Natural killer cell treated with Interleukin-12 subunit alpha and Interleukin-12 subunit beta and Interleukin-15 and Interleukin-18, amount 100 ng/mL, for 72 hours (primary cell): ENCODE results near the gene HERC4. TPM values are rescaled to one million over a fixed set of nuclear protein-coding genes. Genes with fewer than 3 reads are reported as not detected.
A peak's percentile ranks its signal among the peaks of the same experiment; 100 is the strongest.

Experiments used
- ATAC-seq, 2 donors: fragments of 150-1000 bp; cut with Tn5 transposase in 1 of 2; sonication (Bioruptor Pico), chemical (Tn5 transposase) in 1 of 2; 2 replicates each; pipeline ENCODE4 v1.10.0; 2021
- DNase-seq: peaks from one replicate; pipeline ENCODE4 v3.0.0; 2022; ENCODE audit warnings: low spot score
- H3K27ac Mint-ChIP-seq, 2 donors: 1 replicate in 1 of 2; 2 replicates in 1 of 2; pipeline ENCODE4 v1.8.0; 2022; ENCODE audit warnings: mixed read lengths in 2 of 2, mild to moderate bottlenecking in 1 of 2, moderate library complexity in 1 of 2
- H3K27me3 Mint-ChIP-seq, 2 donors: 1 replicate in 1 of 2; 2 replicates in 1 of 2; pipeline ENCODE4 v1.8.0; 2022; ENCODE audit warnings: mixed read lengths in 2 of 2
- H3K36me3 Mint-ChIP-seq: one replicate; pipeline ENCODE4 v1.8.0; 2022; ENCODE audit warnings: mixed read lengths
- H3K4me1 Mint-ChIP-seq, 2 donors: 1 replicate in 1 of 2; 2 replicates in 1 of 2; pipeline ENCODE4 v1.8.0; 2022; ENCODE audit warnings: low read depth in 2 of 2, mixed read lengths in 2 of 2, mild to moderate bottlenecking in 1 of 2
- H3K4me3 Mint-ChIP-seq: one replicate; pipeline ENCODE4 v1.8.0; 2022; ENCODE audit warnings: mixed read lengths
- H3K9me3 Mint-ChIP-seq: 2 replicates; pipeline ENCODE4 v1.8.0; 2022; ENCODE audit warnings: mixed read lengths
- total RNA-seq, 2 donors: library from RNA; stranded (reverse); gene quantifications; one replicate each; pipeline ENCODE4 v1.2.3, GENCODE V29; 2022

The HERC4 gene
- total RNA-seq, 2 donors from 2014 or later = 61.2 to 80.4 TPM

DNA sequence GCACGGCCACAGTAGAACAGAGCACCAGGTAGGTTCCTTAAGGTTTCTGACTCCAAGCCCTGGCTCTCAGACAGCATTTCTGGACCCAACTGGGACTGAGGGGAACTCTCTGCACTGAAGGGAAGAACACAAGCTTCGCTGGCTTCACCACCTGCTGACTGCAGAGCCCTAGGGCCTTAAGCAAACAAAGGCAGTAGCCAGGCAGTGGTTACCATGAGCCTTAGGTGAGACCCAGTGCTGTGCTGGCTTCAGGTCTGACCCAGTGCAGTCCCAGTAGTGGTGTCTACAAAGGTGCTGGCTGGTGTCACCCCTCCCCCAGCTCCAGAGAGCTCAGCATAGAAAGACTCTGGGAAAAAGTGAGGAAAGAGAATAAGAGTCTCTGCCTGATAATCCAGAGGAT lies 131.2 kb downstream of the HERC4 start:
- H3K4me1 Mint-ChIP-seq = peaks cover 7 to 8% of the 10 kb centered on the region in 2 donors
- H3K9me3 Mint-ChIP-seq = no peaks in the 10 kb centered on the region
- DNase-seq (no peak), ATAC-seq (no peak)
- no peak overlapping the region for H3K4me3 Mint-ChIP-seq
- H3K36me3 Mint-ChIP-seq = peaks cover 30% of the 10 kb centered on the region
- no peak overlapping the region for H3K27ac Mint-ChIP-seq
- no peaks in the 10 kb centered on the region for H3K27me3 Mint-ChIP-seq

DNA sequence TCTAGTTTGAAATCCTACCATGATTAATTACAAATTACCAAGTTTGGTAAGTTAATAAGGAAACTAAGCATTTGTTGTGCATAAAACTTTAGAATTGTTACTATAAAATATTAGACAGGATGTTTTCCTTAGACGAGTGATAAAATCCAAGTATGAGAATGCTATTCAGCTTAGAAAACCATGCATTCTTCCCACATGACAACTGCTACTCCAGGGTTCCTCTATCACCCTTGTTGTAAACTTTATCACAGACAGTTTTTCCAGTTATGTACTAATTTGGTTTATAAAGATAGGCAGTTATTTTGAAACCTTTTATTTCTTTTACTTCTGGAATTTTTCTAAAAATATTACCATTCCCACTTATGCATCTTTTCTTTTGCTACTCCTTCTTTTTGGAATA lies 138.7 kb downstream of the HERC4 start:
- Mint-ChIP-seq H3K4me3 (no peak overlapping the region), H3K27me3 (no peaks in the 10 kb centered on the region), H3K4me1 (peaks cover 0 to 4% of the 10 kb centered on the region in 2 donors), H3K27ac (peak overlapping the region in 1 of 2 donors; percentile 38), H3K36me3 (peaks cover 12% of the 10 kb centered on the region), H3K9me3 (no peaks in the 10 kb centered on the region)
- ATAC-seq (no peak), DNase-seq (no peak)

DNA sequence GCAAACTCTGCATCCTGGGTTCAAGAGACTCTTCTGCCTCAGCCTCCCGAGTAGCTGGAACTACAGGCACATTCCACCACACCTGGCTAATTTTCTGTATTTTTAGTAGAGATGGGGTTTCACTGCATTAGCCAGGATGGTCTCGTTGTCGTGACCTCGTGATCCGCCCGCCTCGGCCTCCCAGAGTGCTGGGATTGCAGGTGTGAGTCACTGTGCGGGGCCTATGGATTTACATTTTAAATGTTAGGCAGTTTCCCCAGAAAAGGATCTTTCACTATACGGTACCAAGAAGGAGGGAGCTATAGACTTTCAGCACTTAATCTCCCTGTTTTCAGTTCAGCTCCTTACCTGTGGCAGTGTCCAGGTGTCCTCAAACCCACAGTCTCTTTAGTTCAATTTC lies 139.9 kb downstream of the HERC4 start:
- no peak overlapping the region for H3K27ac Mint-ChIP-seq
- DNase-seq (no peak), ATAC-seq (no peak)

DNA sequence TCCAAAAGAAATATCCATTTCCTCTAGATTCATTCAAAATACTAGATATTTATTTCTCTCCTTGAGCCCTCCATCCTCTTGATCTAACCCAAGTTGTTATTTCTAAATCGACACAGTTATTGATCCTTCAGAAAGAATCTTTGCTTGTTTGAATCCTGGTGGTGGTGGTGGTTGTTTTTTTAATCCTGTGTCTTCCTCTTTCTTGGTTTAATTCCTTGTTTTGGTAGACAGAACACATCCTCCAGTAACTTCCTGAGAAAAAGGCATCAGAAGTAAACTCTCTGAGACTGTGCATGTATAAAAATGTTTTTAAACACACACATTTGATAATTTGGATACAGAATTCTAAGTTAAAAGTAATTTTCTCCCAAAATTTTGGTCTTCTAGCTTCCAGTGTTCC lies 140.7 kb downstream of the HERC4 start:
- no peak for DNase-seq
- H3K36me3 Mint-ChIP-seq = peaks cover 12% of the 10 kb centered on the region

More for the DNA sequence above, 139.9 kb downstream of the HERC4 start:
- H3K4me3 Mint-ChIP-seq = no peak overlapping the region
- no peaks in the 10 kb centered on the region for H3K27me3 Mint-ChIP-seq
- H3K36me3 Mint-ChIP-seq = peaks cover 12% of the 10 kb centered on the region
- H3K4me1 Mint-ChIP-seq = peaks cover 0 to 4% of the 10 kb centered on the region in 2 donors
- no peaks in the 10 kb centered on the region for H3K9me3 Mint-ChIP-seq

DNA sequence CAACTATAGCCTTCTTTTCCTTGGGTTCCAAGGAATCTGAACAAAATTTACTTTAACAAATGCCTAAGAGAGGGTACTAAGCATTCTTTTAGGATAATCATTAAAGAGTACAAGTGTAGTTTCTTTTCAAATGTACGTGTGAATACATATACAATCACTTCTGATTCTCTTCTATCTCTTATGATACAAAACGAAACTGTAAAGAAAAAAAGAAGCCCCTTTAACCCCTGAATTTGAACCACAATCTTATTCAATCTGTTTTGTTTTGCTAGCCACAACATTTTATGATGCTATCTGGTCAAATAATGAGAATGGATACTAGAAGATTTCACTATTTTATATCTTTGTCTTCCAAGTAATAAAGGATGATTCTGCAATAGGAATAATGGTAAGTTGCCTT lies 141.9 kb downstream of the HERC4 start:
- Mint-ChIP-seq H3K9me3 (no peaks in the 10 kb centered on the region), H3K27me3 (no peaks in the 10 kb centered on the region), H3K4me1 (peaks cover 0 to 4% of the 10 kb centered on the region in 2 donors), H3K36me3 (peaks cover 12% of the 10 kb centered on the region), H3K27ac (no peak overlapping the region), H3K4me3 (no peak overlapping the region)
- peak in 1 of 2 donors; percentile 51 for ATAC-seq
- DNase-seq = no peak

More for the DNA sequence above, 140.7 kb downstream of the HERC4 start:
- Mint-ChIP-seq H3K27ac (no peak overlapping the region), H3K4me1 (peaks cover 0 to 4% of the 10 kb centered on the region in 2 donors), H3K4me3 (no peak overlapping the region), H3K9me3 (no peaks in the 10 kb centered on the region), H3K27me3 (no peaks in the 10 kb centered on the region)
- no peak for ATAC-seq

DNA sequence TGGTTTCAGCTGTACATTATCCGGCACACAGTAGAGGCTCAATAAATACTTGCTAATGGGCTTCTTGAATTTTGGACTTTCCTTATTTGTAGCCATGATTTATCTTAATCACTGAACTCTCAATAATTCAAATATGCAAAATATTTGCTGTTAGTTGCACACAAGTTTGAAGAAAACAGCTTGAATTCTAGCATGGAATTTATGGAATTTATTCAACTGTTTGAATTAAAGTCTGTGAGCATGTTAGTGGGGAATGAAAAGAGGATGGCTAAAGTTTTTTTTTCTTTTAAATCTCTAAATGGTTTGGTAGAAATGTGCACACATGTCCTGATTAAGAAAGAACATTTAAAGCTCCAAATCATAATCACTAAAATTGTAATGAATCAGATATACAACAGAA lies 148.1 kb downstream of the HERC4 start:
- Mint-ChIP-seq H3K36me3 (peaks cover 5% of the 10 kb centered on the region), H3K9me3 (no peaks in the 10 kb centered on the region), H3K27ac (no peak overlapping the region), H3K4me1 (no peaks in the 10 kb centered on the region), H3K4me3 (no peak overlapping the region), H3K27me3 (no peaks in the 10 kb centered on the region)
- ATAC-seq (no peak), DNase-seq (no peak)

DNA sequence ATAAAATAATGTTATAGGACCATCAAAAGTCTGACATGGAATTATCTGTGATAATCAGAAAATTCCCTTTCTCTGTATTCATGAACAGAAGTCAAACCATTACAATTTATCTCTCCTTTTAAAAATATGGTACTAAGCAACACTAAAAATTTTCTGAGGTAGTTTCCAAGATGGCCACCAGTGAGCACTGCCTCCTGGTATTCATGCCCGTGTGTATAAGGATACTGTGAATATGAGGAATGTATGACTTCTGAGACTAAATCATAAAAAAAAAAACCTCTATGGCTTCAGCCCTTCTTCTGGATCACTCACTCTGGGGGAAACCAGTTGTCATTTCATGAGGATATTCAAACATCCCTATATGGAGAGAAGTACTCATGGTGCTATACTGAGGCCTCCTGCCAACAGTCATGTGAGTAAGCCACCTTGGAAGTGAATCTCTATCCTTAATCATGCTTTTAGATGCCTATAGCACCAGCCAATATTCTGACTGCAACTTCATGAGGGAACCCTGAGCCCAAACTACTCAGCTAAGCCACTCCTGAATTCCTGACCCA lies 149.6 kb downstream of the HERC4 start:
- H3K4me1 Mint-ChIP-seq = no peaks in the 10 kb centered on the region
- no peak overlapping the region for H3K4me3 Mint-ChIP-seq
- peaks cover 5% of the 10 kb centered on the region for H3K36me3 Mint-ChIP-seq

DNA sequence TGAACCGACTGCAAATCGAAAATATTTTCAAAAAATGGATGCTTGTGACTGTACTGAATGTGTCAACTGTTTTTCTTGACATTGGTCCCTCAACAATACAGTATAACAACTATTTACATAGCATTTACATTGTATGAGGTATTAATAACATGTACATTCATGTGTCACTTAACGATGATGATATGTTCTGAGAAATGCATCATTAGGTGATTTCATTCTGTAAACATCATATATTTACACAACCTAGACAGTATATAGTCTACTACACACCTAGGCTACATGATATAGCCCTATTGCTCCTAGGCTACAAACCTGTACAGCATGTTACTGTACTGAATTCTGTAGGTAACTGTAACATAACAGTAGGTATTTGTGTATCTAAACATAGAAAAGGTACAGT lies 150.9 kb downstream of the HERC4 start:
- H3K9me3 Mint-ChIP-seq = no peaks in the 10 kb centered on the region
- peaks cover 5% of the 10 kb centered on the region for H3K36me3 Mint-ChIP-seq
- H3K27ac Mint-ChIP-seq = no peak overlapping the region
- ATAC-seq (no peak), DNase-seq (no peak)
- no peaks in the 10 kb centered on the region for H3K4me1 Mint-ChIP-seq
- no peaks in the 10 kb centered on the region for H3K27me3 Mint-ChIP-seq
- H3K4me3 Mint-ChIP-seq = no peak overlapping the region

More for the DNA sequence above, 149.6 kb downstream of the HERC4 start:
- no peak for DNase-seq
- Mint-ChIP-seq H3K27ac (no peak overlapping the region), H3K27me3 (no peaks in the 10 kb centered on the region), H3K9me3 (no peaks in the 10 kb centered on the region)
- ATAC-seq = no peak

DNA sequence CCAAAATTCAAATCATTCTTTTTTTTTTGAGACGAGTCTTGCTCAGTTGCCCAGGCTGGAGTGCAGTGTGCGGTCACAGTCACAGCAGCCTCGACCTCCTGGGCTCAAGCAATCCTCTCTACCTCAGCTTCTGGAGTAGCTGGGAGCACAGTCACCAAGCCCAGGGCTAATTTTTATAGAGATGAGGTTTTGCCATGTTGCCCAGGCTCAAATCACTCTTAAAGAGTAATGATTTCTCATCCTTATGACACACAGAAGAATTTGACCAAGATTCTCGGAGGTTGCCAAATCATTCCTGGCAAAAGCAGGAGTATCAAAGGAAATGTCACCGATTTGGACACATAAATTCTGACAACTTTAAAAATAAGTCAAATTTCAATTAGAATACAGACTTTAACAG lies 151.5 kb downstream of the HERC4 start:
- H3K27ac Mint-ChIP-seq = no peak overlapping the region
- no peaks in the 10 kb centered on the region for H3K4me1 Mint-ChIP-seq
- no peaks in the 10 kb centered on the region for H3K27me3 Mint-ChIP-seq
- ATAC-seq (no peak), DNase-seq (no peak)
- no peaks in the 10 kb centered on the region for H3K9me3 Mint-ChIP-seq
- H3K4me3 Mint-ChIP-seq = no peak overlapping the region
- H3K36me3 Mint-ChIP-seq = peaks cover 5% of the 10 kb centered on the region

DNA sequence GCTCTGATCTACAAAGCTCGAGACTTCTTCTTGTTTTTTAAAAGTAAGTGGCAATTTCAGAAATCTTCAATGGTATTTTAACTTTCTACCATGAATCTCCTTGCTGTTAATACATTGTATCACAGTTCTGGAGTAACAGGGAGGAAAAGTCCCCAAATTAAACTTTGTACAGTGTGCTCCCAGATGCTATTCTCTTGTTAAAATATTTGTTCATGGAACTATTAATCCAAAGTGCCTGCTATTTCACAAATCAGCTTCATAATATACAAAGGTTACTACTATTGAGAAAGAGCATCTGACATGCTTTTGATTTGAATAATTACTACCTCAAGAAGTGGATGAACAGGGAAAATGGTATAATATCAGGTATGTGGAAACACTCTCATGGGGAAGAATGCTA lies 154.0 kb downstream of the HERC4 start:
- H3K9me3 Mint-ChIP-seq = no peaks in the 10 kb centered on the region
- H3K4me1 Mint-ChIP-seq = no peaks in the 10 kb centered on the region
- no peak for ATAC-seq
- H3K27me3 Mint-ChIP-seq = no peaks in the 10 kb centered on the region
- no peak overlapping the region for H3K27ac Mint-ChIP-seq
- no peak for DNase-seq
- no peaks in the 10 kb centered on the region for H3K36me3 Mint-ChIP-seq
- no peak overlapping the region for H3K4me3 Mint-ChIP-seq

DNA sequence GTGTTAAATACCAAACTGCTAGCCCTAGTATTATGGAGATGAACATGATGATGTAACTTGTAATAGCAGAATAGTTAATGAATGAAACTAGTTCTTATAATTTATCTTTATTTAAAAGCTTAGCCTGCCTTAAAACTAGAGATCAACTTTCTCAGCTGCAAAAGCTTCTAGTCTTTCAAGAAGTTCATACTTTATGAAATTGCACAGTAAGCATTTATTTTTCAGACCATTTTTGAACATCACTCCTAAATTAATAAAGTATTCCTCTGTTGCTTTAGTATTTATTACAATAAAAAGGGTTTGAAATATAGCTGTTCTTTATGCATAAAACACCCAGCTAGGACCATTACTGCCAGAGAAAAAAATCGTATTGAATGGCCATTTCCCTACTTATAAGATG lies 157.4 kb downstream of the HERC4 start:
- no peak for DNase-seq
- no peaks in the 10 kb centered on the region for H3K9me3 Mint-ChIP-seq
- peak overlapping the region in 1 of 2 donors; percentile 27 for H3K27ac Mint-ChIP-seq
- H3K36me3 Mint-ChIP-seq = peaks cover 9% of the 10 kb centered on the region
- no peak for ATAC-seq
- H3K27me3 Mint-ChIP-seq = no peaks in the 10 kb centered on the region
- no peak overlapping the region for H3K4me3 Mint-ChIP-seq
- H3K4me1 Mint-ChIP-seq = peaks cover 3 to 4% of the 10 kb centered on the region in 2 donors

DNA sequence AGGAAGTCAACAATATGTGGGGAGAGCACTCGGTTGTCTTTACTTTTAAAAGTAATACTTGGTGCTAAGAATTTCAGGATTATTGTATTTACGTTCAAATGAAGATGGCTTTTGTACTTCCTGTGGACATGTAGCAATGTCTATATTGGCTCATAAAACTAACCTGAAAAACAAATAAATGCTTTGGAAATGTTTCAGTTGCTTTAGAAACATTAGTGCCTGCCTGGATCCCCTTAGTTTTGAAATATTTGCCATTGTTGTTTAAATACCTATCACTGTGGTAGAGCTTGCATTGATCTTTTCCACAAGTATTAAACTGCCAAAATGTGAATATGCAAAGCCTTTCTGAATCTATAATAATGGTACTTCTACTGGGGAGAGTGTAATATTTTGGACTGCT lies 157.9 kb downstream of the HERC4 start:
- Mint-ChIP-seq H3K4me3 (no peak overlapping the region), H3K4me1 (peaks cover 3 to 8% of the 10 kb centered on the region in 2 donors), H3K27me3 (no peaks in the 10 kb centered on the region), H3K27ac (peak overlapping the region in 1 of 2 donors; percentile 27), H3K36me3 (peaks cover 14% of the 10 kb centered on the region), H3K9me3 (no peaks in the 10 kb centered on the region)
- DNase-seq = no peak
- ATAC-seq = no peak

DNA sequence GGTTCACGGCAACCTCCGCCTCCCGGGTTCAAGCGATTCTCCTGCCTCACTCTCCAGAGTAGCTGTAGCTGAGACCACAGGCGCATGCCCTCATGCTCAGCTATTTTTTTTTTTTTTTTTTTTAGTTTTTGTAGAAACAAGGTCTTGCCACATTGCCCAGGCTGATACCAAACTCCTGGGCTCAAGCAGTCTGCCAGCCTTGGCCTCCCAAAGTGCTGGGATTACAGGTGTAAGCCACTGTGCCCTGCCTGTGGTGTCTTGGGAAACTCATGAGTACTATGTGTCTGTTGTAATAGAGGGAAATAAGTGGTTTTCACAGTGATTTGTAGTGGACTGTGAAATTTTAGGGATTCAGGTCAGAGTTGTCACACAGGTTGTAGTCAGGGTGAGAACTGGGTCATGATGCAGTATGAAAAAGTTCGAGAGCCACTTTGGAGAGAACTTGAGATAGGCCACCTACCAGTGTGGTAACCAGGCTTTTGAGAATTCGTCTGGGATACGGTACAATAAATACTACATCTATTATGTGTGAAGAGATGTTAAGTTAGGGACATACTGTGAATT lies 160.2 kb downstream of the HERC4 start:
- Mint-ChIP-seq H3K36me3 (peaks cover 14% of the 10 kb centered on the region), H3K27ac (peak overlapping the region in 1 of 2 donors; percentile 72), H3K4me1 (peaks cover 3 to 8% of the 10 kb centered on the region in 2 donors), H3K4me3 (no peak overlapping the region), H3K9me3 (no peaks in the 10 kb centered on the region), H3K27me3 (no peaks in the 10 kb centered on the region)
- DNase-seq (no peak), ATAC-seq (no peak)

DNA sequence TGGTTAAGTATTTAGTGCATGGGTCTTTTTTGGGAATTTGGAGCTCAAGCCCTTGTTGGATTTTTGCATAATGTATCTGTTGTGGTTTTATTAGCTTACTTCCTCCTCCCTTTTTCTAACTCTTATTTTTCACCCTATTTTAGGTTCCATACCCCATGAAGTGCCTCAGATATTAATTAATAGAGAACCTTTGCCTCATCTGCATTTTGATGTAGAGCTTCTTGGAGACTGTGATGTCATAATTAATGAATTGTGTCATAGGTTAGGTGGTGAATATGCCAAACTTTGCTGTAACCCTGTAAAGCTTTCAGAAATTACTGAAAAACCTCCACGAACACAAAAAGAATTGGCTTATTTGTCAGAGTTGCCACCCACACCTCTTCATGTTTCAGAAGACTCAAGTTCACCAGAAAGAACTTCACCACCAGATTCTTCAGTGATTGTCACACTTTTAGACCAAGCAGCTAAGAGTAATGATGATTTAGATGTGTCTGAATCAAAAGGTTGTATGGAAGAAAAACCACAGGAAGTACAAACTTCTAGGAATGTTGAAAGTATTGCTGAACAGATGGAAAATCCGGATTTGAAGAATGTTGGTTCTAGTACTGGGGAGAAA lies 162.6 kb downstream of the HERC4 start:
- Mint-ChIP-seq H3K27ac (peak overlapping the region in 1 of 2 donors; percentile 18), H3K4me1 (peaks cover 3 to 8% of the 10 kb centered on the region in 2 donors), H3K9me3 (no peaks in the 10 kb centered on the region), H3K27me3 (no peaks in the 10 kb centered on the region), H3K36me3 (peaks cover 27% of the 10 kb centered on the region), H3K4me3 (no peak overlapping the region)
- ATAC-seq = no peak
- DNase-seq = no peak
